OCI-LY7 (cell line): ENCODE measurements around the gene CCDC27. TPM values are rescaled to one million over a fixed set of nuclear protein-coding genes. Genes with fewer than 3 reads are reported as not detected.
A peak's percentile ranks its signal among the peaks of the same experiment; 100 is the strongest.
"Not testable (repeated sequence)": the region's sequence is repeated elsewhere in the genome, so short reads cannot be mapped to it uniquely, and the experiment has no call there.

ENCODE experiments used
- BruUV-seq: library from RNA; stranded (reverse); fragments of 400-500 nt; replicated peaks from 2 replicates; lab custom pipeline; 2021; lab: Mats Ljungman, UMichigan
- CTCF ChIA-PET: fragments of 300-600 bp; sonication (Branson Sonifier 250); formaldehyde crosslinking; loops from one replicate; lab custom pipeline; 2022; ENCODE audit warnings: antibody characterized with exemption; ENCODE audit not compliant: unreplicated experiment; lab: Charles Lee
- POLR2A ChIA-PET: fragments of 300-600 bp; sonication (Branson Sonifier 250); formaldehyde crosslinking; loops from one replicate; lab custom pipeline; 2022; ENCODE audit warnings: antibody characterized with exemption; lab: Charles Lee
- DNase-seq: peaks from one replicate; pipeline ENCODE4 v3.0.0-alpha.2; 2015; ENCODE audit warnings: low spot score
- H2AFZ ChIP-seq: fragments of 200-600 bp; sonication (generic), shearing (Covaris generic); 2 replicates; pipeline ENCODE4 v1.6.1; 2014; ENCODE audit warnings: mild to moderate bottlenecking, antibody characterized with exemption, low read length, moderate library complexity
- H3K27ac ChIP-seq: fragments of 200-600 bp; sonication (generic); 2 replicates; pipeline ENCODE4 v1.5.1; 2014; ENCODE audit warnings: mixed run types, low read depth, mild to moderate bottlenecking, moderate library complexity, low read length, inconsistent platforms; ENCODE audit not compliant: poor library complexity, severe bottlenecking
- H3K36me3 ChIP-seq: fragments of 200-600 bp; sonication (generic); 2 replicates; pipeline ENCODE4 v1.6.1; 2014; ENCODE audit warnings: mild to moderate bottlenecking, antibody characterized with exemption, low read length, moderate library complexity, mixed read lengths; ENCODE audit not compliant: insufficient read depth
- H3K4me1 ChIP-seq: fragments of 200-600 bp; sonication (generic); 2 replicates; pipeline ENCODE4 v1.5.1; 2014; ENCODE audit warnings: mild to moderate bottlenecking, low read length; ENCODE audit not compliant: insufficient read depth, poor library complexity, severe bottlenecking
- H3K4me2 ChIP-seq: fragments of 200-600 bp; sonication (generic); 2 replicates; pipeline ENCODE4 v1.6.1; 2014; ENCODE audit warnings: mild to moderate bottlenecking, low read length
- H3K4me3 ChIP-seq: fragments of 200-600 bp; sonication (generic); 2 replicates; pipeline ENCODE4 v1.5.1; 2014; ENCODE audit warnings: mild to moderate bottlenecking, low read depth, low read length; ENCODE audit not compliant: poor library complexity, severe bottlenecking
- H3K79me2 ChIP-seq: fragments of 200-600 bp; sonication (generic); 2 replicates; pipeline ENCODE4 v1.6.1; 2016; ENCODE audit warnings: low read depth, mild to moderate bottlenecking, low read length, moderate library complexity, mixed read lengths; ENCODE audit not compliant: insufficient read depth
- H3K9me2 ChIP-seq: fragments of 200-600 bp; sonication (generic); 2 replicates; pipeline ENCODE4 v1.6.1; 2016; ENCODE audit warnings: mild to moderate bottlenecking, low read length, mixed read lengths; ENCODE audit not compliant: insufficient read depth
- H3K9me3 ChIP-seq: fragments of 200-600 bp; sonication (generic); 2 replicates; pipeline ENCODE4 v1.6.1; 2014; ENCODE audit warnings: mild to moderate bottlenecking, mixed run types, low read length, mixed read lengths
- H4K20me1 ChIP-seq: fragments of 200-600 bp; sonication (generic); 2 replicates; pipeline ENCODE4 v1.6.1; 2014; ENCODE audit warnings: mild to moderate bottlenecking, antibody characterized with exemption, low read length, moderate library complexity, mixed read lengths; ENCODE audit not compliant: insufficient read depth
- intact Hi-C: fragments of 100-400 bp; cut with micrococcal nuclease; formaldehyde crosslinking; loops from one replicate; pipeline ENCODE4 v1.10.0; 2022; ENCODE audit not compliant: unreplicated experiment
- total RNA-seq, 2 experiments: library from RNA; depleted of rRNA in 1 of 2; stranded (reverse); fragments of >200 nt in 1 of 2; shearing (Covaris generic) in 1 of 2; gene quantifications; 2 replicates each; pipeline ENCODE4 v1.2.3, GENCODE V29; 2014 to 2022
- TF ChIP-seq, protein P1 (sequence below): fragments of 200-600 bp; sonication (generic); conservative IDR thresholded peaks from 2 replicates; pipeline ENCODE4 v1.5.1; 2014; ENCODE audit warnings: mild to moderate bottlenecking, antibody characterized with exemption, low read length, moderate library complexity, mixed read lengths

Gene CCDC27
- total RNA-seq, 2 experiments from 2014 or later = not detected

DNA sequence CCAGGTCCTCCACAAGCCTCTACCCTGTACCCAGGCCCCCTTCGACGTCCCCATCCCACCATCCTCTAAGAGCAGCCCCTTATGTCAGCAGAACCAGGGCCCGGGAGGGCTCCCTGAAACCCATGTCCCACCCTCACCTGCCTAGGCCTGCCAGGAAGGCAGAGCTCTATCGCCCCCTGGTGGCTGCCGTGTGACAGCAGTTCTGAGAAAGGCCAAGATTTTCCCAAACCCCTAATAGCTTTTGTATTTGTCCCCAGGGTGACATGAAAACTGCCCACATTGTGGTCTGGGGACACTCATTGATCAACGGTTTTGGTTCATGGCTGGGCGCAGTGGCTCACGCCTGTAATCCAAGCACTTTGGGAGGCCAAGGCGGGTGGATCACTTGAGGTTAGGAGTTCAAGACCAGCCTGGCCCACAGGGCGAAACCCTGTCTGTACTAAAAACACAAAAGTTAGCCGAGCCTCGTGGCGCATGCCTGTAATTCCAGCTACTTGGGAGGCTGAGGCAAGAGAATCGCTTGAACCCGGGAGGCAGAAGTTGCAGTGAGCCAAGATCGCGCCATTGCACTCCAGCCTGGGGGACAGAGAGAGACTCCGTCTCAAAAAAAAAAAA lies 27.7 kb upstream of the CCDC27 start:
- intact Hi-C loops = loop anchor here (1.0 to 2.0 kb wide), 4 partner anchors 30 to 234 kb away; no protein-coding TSS in a partner anchor
- DNase-seq = peak; percentile 78
- H3K4me2 ChIP-seq, H3K79me2 ChIP-seq, H3K9me2 ChIP-seq, H2AFZ ChIP-seq, H3K36me3 ChIP-seq, H3K27ac ChIP-seq, BruUV-seq, H3K4me3 ChIP-seq, H4K20me1 ChIP-seq, H3K9me3 ChIP-seq, POLR2A ChIA-PET: not testable (repeated sequence)
- peaks cover 11% of the 10 kb centered on the region for H3K4me1 ChIP-seq
- CTCF ChIA-PET = interaction anchor here (1.0 kb wide), 1 partner anchor 106 kb away, joined by 4 read pairs; no protein-coding TSS in a partner anchor
- TF ChIP-seq, protein P1, sequence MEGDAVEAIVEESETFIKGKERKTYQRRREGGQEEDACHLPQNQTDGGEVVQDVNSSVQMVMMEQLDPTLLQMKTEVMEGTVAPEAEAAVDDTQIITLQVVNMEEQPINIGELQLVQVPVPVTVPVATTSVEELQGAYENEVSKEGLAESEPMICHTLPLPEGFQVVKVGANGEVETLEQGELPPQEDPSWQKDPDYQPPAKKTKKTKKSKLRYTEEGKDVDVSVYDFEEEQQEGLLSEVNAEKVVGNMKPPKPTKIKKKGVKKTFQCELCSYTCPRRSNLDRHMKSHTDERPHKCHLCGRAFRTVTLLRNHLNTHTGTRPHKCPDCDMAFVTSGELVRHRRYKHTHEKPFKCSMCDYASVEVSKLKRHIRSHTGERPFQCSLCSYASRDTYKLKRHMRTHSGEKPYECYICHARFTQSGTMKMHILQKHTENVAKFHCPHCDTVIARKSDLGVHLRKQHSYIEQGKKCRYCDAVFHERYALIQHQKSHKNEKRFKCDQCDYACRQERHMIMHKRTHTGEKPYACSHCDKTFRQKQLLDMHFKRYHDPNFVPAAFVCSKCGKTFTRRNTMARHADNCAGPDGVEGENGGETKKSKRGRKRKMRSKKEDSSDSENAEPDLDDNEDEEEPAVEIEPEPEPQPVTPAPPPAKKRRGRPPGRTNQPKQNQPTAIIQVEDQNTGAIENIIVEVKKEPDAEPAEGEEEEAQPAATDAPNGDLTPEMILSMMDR = peak; percentile 92

DNA sequence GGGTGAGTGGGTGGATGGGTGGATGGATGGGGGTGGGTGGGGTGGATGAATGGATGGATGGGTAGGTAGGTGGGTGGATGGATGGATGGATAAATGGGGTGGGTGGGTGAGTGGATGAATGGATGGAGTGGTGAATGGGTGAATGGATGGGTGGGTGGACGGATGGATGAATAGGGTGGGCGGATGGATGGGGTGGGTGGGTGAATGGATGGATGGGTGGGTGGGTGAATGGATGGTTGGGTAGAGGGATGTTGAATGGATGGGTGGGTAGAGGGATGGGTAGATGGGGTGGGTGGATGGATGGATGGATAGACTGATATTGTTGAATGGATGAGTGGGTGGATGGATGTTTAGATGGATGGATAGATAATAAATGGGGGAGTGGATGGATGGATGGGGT lies 26.9 kb upstream of the CCDC27 start:
- no peak for DNase-seq

More for the DNA sequence above, 26.9 kb upstream of the CCDC27 start:
- intact Hi-C loops = loop anchor here (2.0 kb wide), 3 partner anchors 31 to 235 kb away; no protein-coding TSS in a partner anchor
- Histone ChIP-seq H3K9me2 (no peaks in the 10 kb centered on the region), H3K27ac (no peak overlapping the region), H3K9me3 (no peaks in the 10 kb centered on the region), H3K36me3 (no peaks in the 10 kb centered on the region), H3K4me1 (peaks cover 3% of the 10 kb centered on the region), H4K20me1 (no peaks in the 10 kb centered on the region), H2AFZ (no peak overlapping the region), H3K79me2 (no peaks in the 10 kb centered on the region), H3K4me2 (no peak overlapping the region), H3K4me3 (no peak overlapping the region)
- ChIA-PET CTCF (no interaction called here), POLR2A (no interaction called here)
- TF ChIP-seq, protein P1 = no peak
- BruUV-seq = no TSS peak
